Mesothelial cell of epicardium (in vitro differentiated cells): ENCODE data around the gene SCAPER. TPM values are rescaled to one million over a fixed set of nuclear protein-coding genes. Genes with fewer than 3 reads are reported as not detected.
"Not testable (repeated sequence)": the region's sequence is repeated elsewhere in the genome, so short reads cannot be mapped to it uniquely, and the experiment has no call there.

ENCODE experiments used
- DNase-seq, 2 experiments: peaks; one replicate each; pipeline ENCODE4 v3.0.0; 2021; ENCODE audit warnings: low spot score in 2 of 2; ENCODE audit not compliant: unreplicated experiment in 2 of 2
- H3K27ac Mint-ChIP-seq: 2 replicates; pipeline ENCODE4 v1.8.0; 2021; ENCODE audit warnings: mixed read lengths
- H3K27me3 Mint-ChIP-seq: 2 replicates; pipeline ENCODE4 v1.8.0; 2021; ENCODE audit warnings: low read depth, mixed read lengths
- H3K36me3 Mint-ChIP-seq: 2 replicates; pipeline ENCODE4 v1.8.0; 2021; ENCODE audit warnings: mixed read lengths
- H3K4me1 Mint-ChIP-seq: 2 replicates; pipeline ENCODE4 v1.8.0; 2021; ENCODE audit warnings: mixed read lengths
- H3K4me3 Mint-ChIP-seq: 2 replicates; pipeline ENCODE4 v1.8.0; 2021; ENCODE audit warnings: mild to moderate bottlenecking, moderate library complexity, mixed read lengths
- H3K9me3 Mint-ChIP-seq: 2 replicates; pipeline ENCODE4 v1.8.0; 2021; ENCODE audit warnings: mixed read lengths
- total RNA-seq: library from RNA; stranded (reverse); gene quantifications from 3 replicates; pipeline ENCODE4 v1.2.1, GENCODE V29; 2021
- TF ChIP-seq, protein P1 (sequence below): fragments of 200-600 bp; sonication (generic); IDR thresholded peaks from one replicate; pipeline ENCODE4 v1.5.0; 2021; ENCODE audit warnings: antibody characterized with exemption; ENCODE audit not compliant: unreplicated experiment

SCAPER gene
- total RNA-seq, 1 donor from 2014 or later = 35.9 TPM

DNA sequence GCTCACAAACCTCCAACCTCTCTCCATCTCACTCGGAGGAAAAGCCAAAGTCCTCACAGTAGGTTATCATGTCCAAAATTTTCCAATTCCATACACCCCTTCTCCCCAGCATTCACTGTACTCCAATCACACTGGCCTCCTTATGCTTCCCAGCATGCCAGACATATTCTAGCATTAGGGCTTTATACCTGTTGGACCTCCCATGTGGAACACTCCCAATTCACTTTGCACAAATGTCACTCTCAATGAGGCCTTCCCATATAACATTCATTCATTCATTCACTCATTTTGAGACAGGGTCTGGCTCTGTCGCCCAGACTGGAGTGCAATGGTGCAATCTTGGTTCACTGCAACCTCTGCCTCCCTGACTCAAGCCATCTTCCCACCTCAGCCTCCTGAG lies 19.9 kb downstream of the SCAPER start:
- TF ChIP-seq, protein P1, sequence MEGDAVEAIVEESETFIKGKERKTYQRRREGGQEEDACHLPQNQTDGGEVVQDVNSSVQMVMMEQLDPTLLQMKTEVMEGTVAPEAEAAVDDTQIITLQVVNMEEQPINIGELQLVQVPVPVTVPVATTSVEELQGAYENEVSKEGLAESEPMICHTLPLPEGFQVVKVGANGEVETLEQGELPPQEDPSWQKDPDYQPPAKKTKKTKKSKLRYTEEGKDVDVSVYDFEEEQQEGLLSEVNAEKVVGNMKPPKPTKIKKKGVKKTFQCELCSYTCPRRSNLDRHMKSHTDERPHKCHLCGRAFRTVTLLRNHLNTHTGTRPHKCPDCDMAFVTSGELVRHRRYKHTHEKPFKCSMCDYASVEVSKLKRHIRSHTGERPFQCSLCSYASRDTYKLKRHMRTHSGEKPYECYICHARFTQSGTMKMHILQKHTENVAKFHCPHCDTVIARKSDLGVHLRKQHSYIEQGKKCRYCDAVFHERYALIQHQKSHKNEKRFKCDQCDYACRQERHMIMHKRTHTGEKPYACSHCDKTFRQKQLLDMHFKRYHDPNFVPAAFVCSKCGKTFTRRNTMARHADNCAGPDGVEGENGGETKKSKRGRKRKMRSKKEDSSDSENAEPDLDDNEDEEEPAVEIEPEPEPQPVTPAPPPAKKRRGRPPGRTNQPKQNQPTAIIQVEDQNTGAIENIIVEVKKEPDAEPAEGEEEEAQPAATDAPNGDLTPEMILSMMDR = no peak
- no peak overlapping the region for H3K27ac Mint-ChIP-seq
- no peak overlapping the region for H3K4me3 Mint-ChIP-seq
- no peaks in the 10 kb centered on the region for H3K27me3 Mint-ChIP-seq
- no peaks in the 10 kb centered on the region for H3K4me1 Mint-ChIP-seq
- peaks cover 21% of the 10 kb centered on the region for H3K9me3 Mint-ChIP-seq
- H3K36me3 Mint-ChIP-seq = peaks cover 42% of the 10 kb centered on the region
- no peak for DNase-seq

GRCh38 chr15:76875911-76876310 lies 29.2 kb downstream of the SCAPER start:
- peaks cover 11% of the 10 kb centered on the region for H3K36me3 Mint-ChIP-seq
- DNase-seq = no peak
- no peak overlapping the region for H3K27ac Mint-ChIP-seq
- H3K4me3 Mint-ChIP-seq = no peak overlapping the region
- H3K4me1 Mint-ChIP-seq = no peaks in the 10 kb centered on the region
- no peaks in the 10 kb centered on the region for H3K27me3 Mint-ChIP-seq
- TF ChIP-seq, protein P1 = no peak
- no peaks in the 10 kb centered on the region for H3K9me3 Mint-ChIP-seq

DNA sequence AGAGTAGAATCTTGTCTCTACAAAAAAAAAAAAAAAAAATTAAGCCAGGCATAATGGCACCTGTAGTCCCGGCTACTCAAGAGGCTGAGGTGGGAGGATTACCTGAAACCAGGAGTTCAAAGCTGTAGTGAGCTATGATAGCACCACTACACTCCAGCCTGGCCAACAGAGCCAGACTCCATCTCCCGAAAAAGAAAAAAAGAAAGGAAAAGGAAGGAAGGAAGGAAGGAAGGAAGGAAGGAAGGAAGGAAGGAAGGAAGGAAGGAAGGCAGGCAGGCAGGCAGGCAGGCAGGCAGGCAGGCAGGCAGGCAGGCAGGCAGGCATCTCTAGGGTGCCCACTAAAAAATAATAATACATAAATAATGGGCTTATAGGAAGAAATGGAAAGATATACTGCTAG lies 32.1 kb downstream of the SCAPER start:
- DNase-seq, H3K27ac Mint-ChIP-seq, H3K9me3 Mint-ChIP-seq, H3K36me3 Mint-ChIP-seq, H3K4me1 Mint-ChIP-seq, H3K4me3 Mint-ChIP-seq, H3K27me3 Mint-ChIP-seq: not testable (repeated sequence)

DNA sequence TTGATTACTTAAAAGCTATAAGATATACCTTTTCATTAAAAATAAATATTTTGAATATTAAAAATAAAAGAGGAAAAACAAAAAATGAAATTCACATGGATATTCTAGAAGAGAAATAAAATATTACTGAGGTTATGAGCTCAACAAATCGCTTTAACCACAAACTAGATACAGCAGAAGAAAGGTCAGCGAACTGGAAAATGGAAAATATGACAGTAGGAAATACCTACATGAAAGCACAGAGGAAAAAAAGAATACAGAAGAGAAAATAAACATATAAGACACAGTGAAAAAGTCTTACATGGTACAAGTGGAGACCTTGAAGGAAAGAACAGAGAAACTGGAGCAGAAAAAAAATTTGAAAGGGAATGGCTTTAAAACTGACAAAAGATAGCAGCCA lies 33.2 kb downstream of the SCAPER start:
- H3K27me3 Mint-ChIP-seq = no peaks in the 10 kb centered on the region
- H3K36me3 Mint-ChIP-seq = peaks cover 7% of the 10 kb centered on the region
- DNase-seq = no peak
- TF ChIP-seq, protein P1 = no peak
- no peak overlapping the region for H3K4me3 Mint-ChIP-seq
- H3K27ac Mint-ChIP-seq = no peak overlapping the region
- no peaks in the 10 kb centered on the region for H3K9me3 Mint-ChIP-seq
- no peaks in the 10 kb centered on the region for H3K4me1 Mint-ChIP-seq

DNA sequence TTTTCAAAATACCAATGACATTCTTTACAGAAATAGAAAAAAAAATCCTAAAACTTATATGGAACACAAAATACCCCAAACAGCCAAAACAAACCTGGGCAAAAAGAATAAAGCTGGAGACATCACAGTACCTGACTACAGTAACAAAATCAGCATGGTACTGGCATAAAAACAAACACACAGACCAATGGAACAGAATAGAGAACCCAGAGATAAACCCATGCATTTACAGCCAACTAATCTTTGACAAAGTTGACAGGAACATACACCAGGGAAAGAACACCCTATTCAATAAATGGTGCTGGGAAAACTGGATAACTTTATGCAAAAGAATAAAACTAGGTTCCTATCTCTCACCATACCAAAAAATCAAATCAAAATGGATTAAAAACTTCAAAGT lies 36.4 kb downstream of the SCAPER start:
- H3K27ac Mint-ChIP-seq = no peak overlapping the region
- DNase-seq = no peak

GRCh38 chr15:76866716-76867321 lies 38.3 kb downstream of the SCAPER start:
- Mint-ChIP-seq H3K36me3 (no peaks in the 10 kb centered on the region), H3K4me3 (no peak overlapping the region), H3K27me3 (no peaks in the 10 kb centered on the region), H3K9me3 (no peaks in the 10 kb centered on the region), H3K4me1 (peaks cover 6% of the 10 kb centered on the region), H3K27ac (no peak overlapping the region)
- TF ChIP-seq, protein P1 = peak; percentile 34
- no peak for DNase-seq

More for the DNA sequence above, 36.4 kb downstream of the SCAPER start:
- H3K4me3 Mint-ChIP-seq = no peak overlapping the region
- TF ChIP-seq, protein P1 = no peak
- no peaks in the 10 kb centered on the region for H3K9me3 Mint-ChIP-seq
- no peaks in the 10 kb centered on the region for H3K36me3 Mint-ChIP-seq
- no peaks in the 10 kb centered on the region for H3K27me3 Mint-ChIP-seq
- no peaks in the 10 kb centered on the region for H3K4me1 Mint-ChIP-seq
